ENCODE data around the gene MRTFB. TPM values are rescaled to one million over a fixed set of nuclear protein-coding genes. Genes with fewer than 3 reads are reported as not detected.
"Not testable (repeated sequence)": the region's sequence is repeated elsewhere in the genome, so short reads cannot be mapped to it uniquely, and the experiment has no call there.

MRTFB gene
- 10 to 100 TPM; 12.8 to 22.8 (median 19.6) TPM for total RNA-seq
- 12.7 TPM for total RNA-seq (2013)

GRCh38 chr16:14070877-14071575, at the start of gene MRTFB:
Gene MRTFB (plus strand): TSS chr16:14071319. CDS start chr16:14140607, 69,288 bp downstream.
- no peaks in the 10 kb centered on the region for H3K27me3 Mint-ChIP-seq (ENCODE audit: low read depth in 2 of 2)
- no peaks in the 10 kb centered on the region for H3K36me3 ChIP-seq (ENCODE audit: control insufficient read depth, insufficient read depth, low read length)
- H3K27ac Mint-ChIP-seq: peak within 1 kb of the TSS; percentile 64 to 84
- WGBS (ENCODE audit: insufficient coverage): under 1% methylated on average over 86 of the region's 86 CpGs
- intact Hi-C loops (cut with micrococcal nuclease): no loop called here
- peak within 1 kb of the TSS; percentile 90 for H3K4me3 Mint-ChIP-seq
- H3K4me1 ChIP-seq (ENCODE audit: control insufficient read depth, insufficient read depth, low read length): peaks cover 12% of the 10 kb centered on the region
- no peak for TF ChIP-seq CTCF (IDR thresholded peaks at IDR 0.05)
- H3K4me3 ChIP-seq (ENCODE audit: low read length): peak within 1 kb of the TSS; percentile 49
- H3K9me3 ChIP-seq (ENCODE audit: control insufficient read depth, insufficient read depth, low read length): no peaks in the 10 kb centered on the region
- peaks cover 13 to 23% of the 10 kb centered on the region in 2 donors for H3K4me1 Mint-ChIP-seq
- no peaks in the 10 kb centered on the region for H3K36me3 Mint-ChIP-seq
- peak; percentile 83 to 91 (median 90) for ATAC-seq
- no peaks in the 10 kb centered on the region for H3K9me3 Mint-ChIP-seq
- peak; percentile 76 to 86 for DNase-seq
- no peaks in the 10 kb centered on the region for H3K27me3 ChIP-seq (ENCODE audit: control insufficient read depth, insufficient read depth, low read length)
- H3K27ac ChIP-seq (ENCODE audit: low read length): no peak within 1 kb of the TSS

GRCh38 chr16:14023526-14023925, 47.6 kb upstream of the MRTFB start:
- not testable (repeated sequence) for H3K4me1 ChIP-seq (ENCODE audit: control insufficient read depth, insufficient read depth, low read length); H3K27ac Mint-ChIP-seq; H3K27ac ChIP-seq (ENCODE audit: low read length); ATAC-seq; H3K36me3 ChIP-seq (ENCODE audit: control insufficient read depth, insufficient read depth, low read length); H3K4me1 Mint-ChIP-seq; H3K4me3 ChIP-seq (ENCODE audit: low read length); H3K4me3 Mint-ChIP-seq; DNase-seq; H3K9me3 Mint-ChIP-seq; H3K36me3 Mint-ChIP-seq; H3K9me3 ChIP-seq (ENCODE audit: control insufficient read depth, insufficient read depth, low read length); H3K27me3 ChIP-seq (ENCODE audit: control insufficient read depth, insufficient read depth, low read length)
- WGBS (ENCODE audit: insufficient coverage): 98% methylated on average over 3 of the region's 4 CpGs
- peaks cover 3 to 20% of the 10 kb centered on the region in 2 donors for H3K27me3 Mint-ChIP-seq (ENCODE audit: low read depth in 2 of 2)
- intact Hi-C loops (cut with micrococcal nuclease): loop anchor here (10.0 kb wide), 1 partner anchor 49 kb away; no protein-coding TSS in a partner anchor

GRCh38 chr16:14024283-14024682, 46.8 kb upstream of the MRTFB start:
- DNase-seq: no peak
- Histone ChIP-seq H3K36me3 (ENCODE audit: control insufficient read depth, insufficient read depth, low read length) (no peaks in the 10 kb centered on the region), H3K27me3 (ENCODE audit: control insufficient read depth, insufficient read depth, low read length) (no peaks in the 10 kb centered on the region), H3K27ac (ENCODE audit: low read length) (no peak overlapping the region), H3K9me3 (ENCODE audit: control insufficient read depth, insufficient read depth, low read length) (no peaks in the 10 kb centered on the region), H3K4me1 (ENCODE audit: control insufficient read depth, insufficient read depth, low read length) (no peaks in the 10 kb centered on the region), H3K4me3 (ENCODE audit: low read length) (no peak overlapping the region)
- Mint-ChIP-seq H3K36me3 (no peaks in the 10 kb centered on the region), H3K4me3 (no peak overlapping the region), H3K27ac (no peak overlapping the region), H3K9me3 (no peaks in the 10 kb centered on the region), H3K4me1 (no peaks in the 10 kb centered on the region), H3K27me3 (ENCODE audit: low read depth in 2 of 2) (peaks cover 3 to 20% of the 10 kb centered on the region in 2 donors)
- intact Hi-C loops (cut with micrococcal nuclease): loop anchor here (10.0 kb wide), 1 partner anchor 49 kb away; no protein-coding TSS in a partner anchor
- ATAC-seq: no peak
- 19% methylated on average over 2 of the region's 2 CpGs for WGBS (ENCODE audit: insufficient coverage)
- TF ChIP-seq CTCF (IDR thresholded peaks at IDR 0.05): no peak

GRCh38 chr16:14026572-14027285, 44.4 kb upstream of the MRTFB start:
- no peak overlapping the region for H3K27ac Mint-ChIP-seq
- 95% methylated on average over 2 of the region's 3 CpGs for WGBS (ENCODE audit: insufficient coverage)
- no peak overlapping the region for H3K4me3 Mint-ChIP-seq
- Histone ChIP-seq H3K36me3 (ENCODE audit: control insufficient read depth, insufficient read depth, low read length) (no peaks in the 10 kb centered on the region), H3K4me3 (ENCODE audit: low read length) (no peak overlapping the region), H3K4me1 (ENCODE audit: control insufficient read depth, insufficient read depth, low read length) (no peaks in the 10 kb centered on the region), H3K27me3 (ENCODE audit: control insufficient read depth, insufficient read depth, low read length) (no peaks in the 10 kb centered on the region), H3K27ac (ENCODE audit: low read length) (no peak overlapping the region), H3K9me3 (ENCODE audit: control insufficient read depth, insufficient read depth, low read length) (no peaks in the 10 kb centered on the region)
- intact Hi-C loops (cut with micrococcal nuclease): loop anchor here (10.0 kb wide), 1 partner anchor 52 kb away; no protein-coding TSS in a partner anchor
- H3K4me1 Mint-ChIP-seq: no peaks in the 10 kb centered on the region
- H3K27me3 Mint-ChIP-seq (ENCODE audit: low read depth in 2 of 2): peaks cover 3 to 20% of the 10 kb centered on the region in 2 donors
- ATAC-seq (no peak), DNase-seq (no peak)
- no peak for TF ChIP-seq CTCF (IDR thresholded peaks at IDR 0.05)
- H3K36me3 Mint-ChIP-seq: no peaks in the 10 kb centered on the region
- H3K9me3 Mint-ChIP-seq: no peaks in the 10 kb centered on the region

Measured in natural killer cell (primary cell).